ENCODE results near the gene ZC3H12C.

DNA sequence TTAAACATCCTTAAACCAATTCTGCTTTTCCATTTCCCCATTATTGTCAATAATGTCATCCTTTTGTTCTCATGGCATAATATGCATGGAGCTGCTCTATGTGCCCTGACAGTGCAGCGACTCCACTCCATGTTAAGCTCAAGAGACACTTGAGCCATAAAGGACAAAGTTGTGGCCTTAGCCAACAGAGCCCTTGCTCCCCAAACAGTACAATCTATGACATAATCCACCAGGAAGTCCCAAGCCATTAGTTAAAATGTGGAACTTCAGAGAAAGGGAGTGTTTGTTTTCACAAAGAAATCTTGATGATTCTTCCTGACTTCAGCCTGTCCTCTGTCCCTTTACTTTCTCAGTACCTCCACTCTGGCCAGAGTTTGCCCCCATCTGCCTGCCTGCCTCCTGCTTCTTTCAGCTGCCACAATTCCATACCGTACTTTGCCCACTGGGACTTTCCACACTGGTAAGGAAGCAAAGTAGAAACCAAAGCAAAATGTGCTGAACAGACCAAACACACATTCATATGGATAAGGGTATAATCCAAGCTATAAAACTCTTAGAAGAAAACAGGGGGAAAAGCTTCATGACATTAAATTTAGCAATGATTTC is 46.3 kb upstream of the ZC3H12C start:
- TF ChIP-seq, protein P1, sequence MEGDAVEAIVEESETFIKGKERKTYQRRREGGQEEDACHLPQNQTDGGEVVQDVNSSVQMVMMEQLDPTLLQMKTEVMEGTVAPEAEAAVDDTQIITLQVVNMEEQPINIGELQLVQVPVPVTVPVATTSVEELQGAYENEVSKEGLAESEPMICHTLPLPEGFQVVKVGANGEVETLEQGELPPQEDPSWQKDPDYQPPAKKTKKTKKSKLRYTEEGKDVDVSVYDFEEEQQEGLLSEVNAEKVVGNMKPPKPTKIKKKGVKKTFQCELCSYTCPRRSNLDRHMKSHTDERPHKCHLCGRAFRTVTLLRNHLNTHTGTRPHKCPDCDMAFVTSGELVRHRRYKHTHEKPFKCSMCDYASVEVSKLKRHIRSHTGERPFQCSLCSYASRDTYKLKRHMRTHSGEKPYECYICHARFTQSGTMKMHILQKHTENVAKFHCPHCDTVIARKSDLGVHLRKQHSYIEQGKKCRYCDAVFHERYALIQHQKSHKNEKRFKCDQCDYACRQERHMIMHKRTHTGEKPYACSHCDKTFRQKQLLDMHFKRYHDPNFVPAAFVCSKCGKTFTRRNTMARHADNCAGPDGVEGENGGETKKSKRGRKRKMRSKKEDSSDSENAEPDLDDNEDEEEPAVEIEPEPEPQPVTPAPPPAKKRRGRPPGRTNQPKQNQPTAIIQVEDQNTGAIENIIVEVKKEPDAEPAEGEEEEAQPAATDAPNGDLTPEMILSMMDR (IDR thresholded peaks at IDR 0.05) = no peak
- TF ChIP-seq POLR2A (IDR thresholded peaks at IDR 0.05) (no peak), EP300 (IDR thresholded peaks at IDR 0.05) (no peak)
